ENCODE data around the gene BBX.

BBX gene

DNA sequence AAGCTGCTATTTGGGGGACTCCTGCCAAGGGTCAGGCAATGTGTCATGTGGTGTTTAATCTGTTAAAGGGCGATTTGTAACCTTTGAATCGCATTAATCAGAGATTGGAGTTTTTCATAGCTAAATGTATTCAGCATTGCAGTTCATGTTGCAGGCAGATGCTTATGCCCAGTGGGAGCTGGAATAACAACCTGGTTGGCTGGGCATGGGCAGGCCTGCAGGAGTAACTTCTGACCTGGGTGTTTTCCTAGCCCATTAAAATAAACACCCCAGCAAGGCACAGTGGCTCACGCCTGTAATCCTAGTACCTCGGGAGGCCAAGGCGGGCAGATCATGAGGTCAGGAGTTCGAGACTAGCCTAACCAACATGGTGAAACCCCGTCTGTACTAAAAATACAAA is 268.7 kb downstream of the BBX start:
- H3K27ac ChIP-seq = no peak overlapping the region
- DNase-seq (ENCODE audit: low spot score) = no peak
- TF ChIP-seq, protein P1, sequence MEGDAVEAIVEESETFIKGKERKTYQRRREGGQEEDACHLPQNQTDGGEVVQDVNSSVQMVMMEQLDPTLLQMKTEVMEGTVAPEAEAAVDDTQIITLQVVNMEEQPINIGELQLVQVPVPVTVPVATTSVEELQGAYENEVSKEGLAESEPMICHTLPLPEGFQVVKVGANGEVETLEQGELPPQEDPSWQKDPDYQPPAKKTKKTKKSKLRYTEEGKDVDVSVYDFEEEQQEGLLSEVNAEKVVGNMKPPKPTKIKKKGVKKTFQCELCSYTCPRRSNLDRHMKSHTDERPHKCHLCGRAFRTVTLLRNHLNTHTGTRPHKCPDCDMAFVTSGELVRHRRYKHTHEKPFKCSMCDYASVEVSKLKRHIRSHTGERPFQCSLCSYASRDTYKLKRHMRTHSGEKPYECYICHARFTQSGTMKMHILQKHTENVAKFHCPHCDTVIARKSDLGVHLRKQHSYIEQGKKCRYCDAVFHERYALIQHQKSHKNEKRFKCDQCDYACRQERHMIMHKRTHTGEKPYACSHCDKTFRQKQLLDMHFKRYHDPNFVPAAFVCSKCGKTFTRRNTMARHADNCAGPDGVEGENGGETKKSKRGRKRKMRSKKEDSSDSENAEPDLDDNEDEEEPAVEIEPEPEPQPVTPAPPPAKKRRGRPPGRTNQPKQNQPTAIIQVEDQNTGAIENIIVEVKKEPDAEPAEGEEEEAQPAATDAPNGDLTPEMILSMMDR (conservative IDR thresholded peaks at IDR 0.05; ENCODE audit: low read depth) = no peak
- ChIA-PET POLR2A (ENCODE audit: low non-redundant PET) (no interaction called here), CTCF (interaction anchor here (0.6 kb wide), 2 partner anchors 72 to 105 kb away, joined by 3 read pairs; no protein-coding TSS in a partner anchor)

DNA sequence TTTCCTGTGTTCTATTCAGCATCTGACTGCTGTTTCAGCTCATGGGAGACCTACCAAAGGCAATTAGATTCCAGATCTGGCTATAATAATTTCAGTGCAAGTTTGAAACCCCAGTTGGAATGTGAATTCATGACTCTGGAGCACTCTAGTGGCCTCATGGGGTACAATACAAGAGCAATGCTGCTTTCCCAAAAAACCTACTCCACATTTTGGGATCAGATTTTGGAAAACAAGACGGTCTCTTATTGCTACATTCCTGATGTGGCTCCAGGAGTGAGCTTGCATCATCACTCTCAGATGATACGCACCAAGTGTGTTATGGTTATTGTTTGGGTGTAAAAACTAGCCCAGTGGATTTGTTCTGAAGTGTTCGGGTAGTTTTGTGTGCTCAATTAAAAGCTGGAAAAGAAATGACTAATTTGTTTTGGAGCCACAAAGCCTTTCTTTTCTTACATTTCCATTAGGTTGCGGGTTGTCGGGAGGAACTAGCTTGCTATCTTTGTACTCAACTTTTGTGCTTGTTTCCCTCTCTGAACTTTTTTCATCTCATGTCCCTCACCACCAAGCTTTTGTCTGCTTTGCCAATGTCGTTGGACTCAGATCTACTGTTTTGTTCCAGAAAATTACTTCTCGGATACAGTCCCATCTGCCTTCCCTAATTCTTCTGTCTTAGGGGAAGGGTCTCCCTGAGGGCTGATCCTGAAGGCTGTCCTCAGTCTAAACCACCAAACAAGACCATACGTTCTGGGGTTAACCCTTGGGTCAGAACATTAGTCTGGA is 272.1 kb downstream of the BBX start:
- no peak overlapping the region for H3K27ac ChIP-seq
- ChIA-PET POLR2A (ENCODE audit: low non-redundant PET) (no interaction called here), CTCF (no interaction called here)
- peak; percentile 4 for DNase-seq (ENCODE audit: low spot score)
- TF ChIP-seq, protein P1 (conservative IDR thresholded peaks at IDR 0.05; ENCODE audit: low read depth) = no peak; the same call in 1 of the 2 replicates

DNA sequence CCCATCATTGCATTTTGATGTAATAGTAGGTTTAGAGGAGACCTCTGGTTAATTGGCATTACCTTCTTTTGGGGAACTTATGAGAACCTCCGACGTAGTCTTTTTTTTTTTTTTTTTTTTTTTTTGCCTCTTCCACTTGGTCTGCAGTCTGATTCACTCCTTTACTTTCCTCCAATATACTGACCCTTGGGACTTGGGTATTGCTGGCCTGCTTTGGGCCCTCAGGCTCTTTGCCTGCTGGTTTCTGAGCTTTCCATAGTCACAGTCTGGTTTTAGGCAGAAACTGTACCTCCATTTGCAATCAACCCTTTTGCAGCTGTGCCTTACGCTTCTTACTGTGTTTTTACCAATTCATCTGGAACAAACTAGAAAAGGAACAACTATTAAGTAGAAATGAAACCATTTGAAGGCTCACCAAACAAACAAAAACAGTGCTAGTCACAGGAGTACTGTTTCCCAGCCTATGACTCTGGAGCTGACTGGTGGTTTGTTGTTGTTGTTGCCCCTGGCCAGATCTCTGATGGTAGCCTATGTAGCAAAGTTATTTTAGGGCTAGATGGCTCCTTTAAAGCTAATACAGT is 272.8 kb downstream of the BBX start:
- CTCF ChIA-PET = no interaction called here
- TF ChIP-seq, protein P1 (conservative IDR thresholded peaks at IDR 0.05; ENCODE audit: low read depth) = no peak
- H3K27ac ChIP-seq = no peak overlapping the region
- no peak for DNase-seq (ENCODE audit: low spot score)
- POLR2A ChIA-PET (ENCODE audit: low non-redundant PET) = no interaction called here

DNA sequence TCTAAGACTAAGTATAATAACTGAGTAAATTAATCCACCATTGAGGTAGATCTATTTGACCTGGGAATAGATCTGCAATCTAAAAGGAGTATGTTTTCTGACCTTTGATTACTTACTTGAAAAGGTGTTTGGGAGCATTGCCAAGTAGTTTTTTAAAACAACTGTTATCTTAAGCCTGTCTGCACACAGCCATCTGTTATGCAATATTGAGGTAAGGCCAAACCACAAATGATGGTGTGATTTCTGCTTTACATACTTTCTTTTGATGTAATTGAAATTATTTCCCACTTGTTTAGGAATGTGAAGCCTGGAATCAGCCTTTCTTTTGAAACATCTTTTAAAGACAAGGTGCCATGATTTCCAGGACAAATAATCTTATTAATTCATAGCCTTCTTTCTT is 274.0 kb downstream of the BBX start:
- POLR2A ChIA-PET (ENCODE audit: low non-redundant PET) = no interaction called here
- H3K27ac ChIP-seq = no peak overlapping the region
- CTCF ChIA-PET = interaction anchor here (0.6 kb wide), 1 partner anchor 381 kb away, joined by 4 read pairs; no protein-coding TSS in a partner anchor
- TF ChIP-seq, protein P1 (conservative IDR thresholded peaks at IDR 0.05; ENCODE audit: low read depth) = no peak
- peak; percentile 57 for DNase-seq (ENCODE audit: low spot score)

DNA sequence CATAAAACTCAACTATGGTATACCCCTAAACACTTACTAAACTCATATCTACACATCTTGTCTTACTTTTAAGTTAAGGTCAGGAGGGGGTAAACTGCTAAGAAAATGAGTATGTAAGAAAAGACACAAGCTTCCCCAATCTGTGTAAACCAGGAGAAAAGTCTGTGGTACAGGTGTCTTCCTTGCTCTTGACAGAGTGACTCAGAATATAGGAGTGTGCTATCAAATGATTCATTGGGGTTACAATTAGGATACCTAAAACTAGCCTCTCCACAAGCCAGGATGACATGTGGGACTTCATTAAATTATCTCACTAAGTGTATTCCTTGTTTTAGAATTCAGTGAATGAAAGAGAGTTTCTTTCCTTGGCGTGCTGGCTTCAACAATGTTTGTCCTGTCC is 274.8 kb downstream of the BBX start:
- TF ChIP-seq, protein P1 (conservative IDR thresholded peaks at IDR 0.05; ENCODE audit: low read depth) = no peak
- H3K27ac ChIP-seq = no peak overlapping the region
- ChIA-PET POLR2A (ENCODE audit: low non-redundant PET) (no interaction called here), CTCF (no interaction called here)
- DNase-seq (ENCODE audit: low spot score) = peak; percentile 44

DNA sequence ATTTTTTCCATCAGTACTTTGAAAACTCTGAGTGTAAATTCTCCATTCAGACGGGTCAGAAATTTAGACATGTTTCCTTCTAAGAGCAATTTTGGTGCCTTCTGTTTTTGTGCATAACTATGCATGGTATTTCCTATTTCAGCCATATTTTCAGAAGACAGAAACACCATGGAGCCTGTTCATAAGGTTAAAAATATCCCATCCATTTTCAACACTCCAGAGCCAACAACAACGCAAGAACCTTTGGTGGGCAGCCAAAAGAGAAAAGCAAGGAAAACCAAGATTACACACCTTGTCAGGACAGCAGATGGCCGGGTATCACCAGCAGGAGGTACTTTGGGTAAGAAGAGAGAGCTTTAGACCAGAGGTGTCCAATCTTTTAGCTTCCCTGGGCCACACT is 275.6 kb downstream of the BBX start:
- TF ChIP-seq, protein P1 (conservative IDR thresholded peaks at IDR 0.05; ENCODE audit: low read depth) = no peak
- POLR2A ChIA-PET (ENCODE audit: low non-redundant PET) = no interaction called here
- no peak overlapping the region for H3K27ac ChIP-seq
- CTCF ChIA-PET = no interaction called here
- no peak for DNase-seq (ENCODE audit: low spot score)

Data from RWPE1 (cell line).